Measurements from ENCODE around the gene TEAD1.

DNA sequence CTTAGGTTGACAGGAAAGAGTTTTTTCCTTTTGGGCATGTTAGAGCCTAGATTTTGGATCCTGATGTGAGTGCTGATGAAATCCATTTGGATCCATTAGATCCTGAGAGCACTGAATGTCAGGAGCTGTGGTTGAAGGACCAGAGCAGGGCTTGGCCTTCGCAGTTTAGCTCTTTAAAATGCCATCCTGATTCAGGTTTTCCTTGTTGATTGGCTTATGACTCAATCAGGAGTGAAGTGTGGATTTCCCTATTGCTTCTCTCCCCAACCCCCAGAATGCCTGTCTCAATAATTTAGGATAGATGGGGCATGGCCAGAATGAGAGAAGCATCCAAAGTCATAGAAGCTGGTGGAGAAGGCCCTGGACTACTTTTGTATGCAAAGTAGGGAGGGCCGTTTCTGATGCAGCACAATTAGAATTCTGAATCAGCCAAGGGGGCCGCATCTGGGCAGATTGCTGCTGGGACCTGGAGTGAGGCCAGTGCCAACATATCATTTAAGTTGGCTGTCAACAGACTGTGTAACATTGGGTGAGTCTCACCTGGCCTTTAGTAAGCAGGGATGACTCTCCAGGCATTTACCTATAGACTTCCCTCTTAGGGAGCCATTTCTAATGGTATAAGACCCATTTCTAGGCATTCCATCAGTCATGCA, 80.5 kb downstream of the TEAD1 start:
- no peak for TF ChIP-seq POLR2A (IDR thresholded peaks at IDR 0.05)
- TF ChIP-seq CTCF (IDR thresholded peaks at IDR 0.05), result no peak
